Prostate gland (tissue), 2 donors: ENCODE measurements around the gene CLIP4. TPM values are rescaled to one million over a fixed set of nuclear protein-coding genes. Genes with fewer than 3 reads are reported as not detected.

ENCODE experiments used
- DNase-seq: peaks from one replicate; pipeline ENCODE4 v3.0.0-alpha.2; 2019; ENCODE audit warnings: low spot score
- H3K27ac ChIP-seq, 2 donors: fragments of 200-600 bp; sonication (generic); 2 replicates each; pipeline ENCODE4 v1.5.1; 2017 to 2019
- H3K27me3 ChIP-seq: fragments of 200-600 bp; sonication (generic); replicated peaks from 2 replicates; pipeline ENCODE4 v1.5.1; 2019; ENCODE audit not compliant: insufficient read depth
- H3K36me3 ChIP-seq, 2 donors: fragments of 200-600 bp; sonication (generic); 1 replicate in 1 of 2; 2 replicates in 1 of 2; pipeline versions ENCODE4 v1.5.1 to v1.8.1; 2017 to 2019
- H3K4me1 ChIP-seq: fragments of 200-600 bp; sonication (generic); replicated peaks from 2 replicates; pipeline ENCODE4 v1.5.1; 2019
- H3K4me3 ChIP-seq, 2 donors: fragments of 200-600 bp; sonication (generic); 2 replicates each; pipeline ENCODE4 v1.5.1; 2017 to 2019
- H3K9me3 ChIP-seq: fragments of 200-600 bp; sonication (generic); 2 replicates; pipeline ENCODE4 v1.5.1; 2017
- POLR2A ChIP-seq: fragments of 450-650 bp; IDR thresholded peaks from one replicate; pipeline ENCODE4 v1.6.1; 2016; ENCODE audit warnings: antibody characterized with exemption, mild to moderate bottlenecking
- POLR2AphosphoS5 ChIP-seq: sonication (generic); formaldehyde crosslinking; IDR thresholded peaks from one replicate; pipeline ENCODE4 v1.6.1; 2017; ENCODE audit warnings: antibody characterized with exemption
- WGBS: methylation state at CpG from one replicate; pipeline ENCODE4 v1.1.5; 2018; 5-methylcytosine and 5-hydroxymethylcytosine counted together
- intact Hi-C: fragments of 100-400 bp; cut with DNase I; formaldehyde crosslinking; loops from one replicate; pipeline ENCODE4 v1.14.2; 2022
- total RNA-seq, 2 donors: library from RNA; depleted of rRNA; stranded (reverse); fragments of >200 nt; gene quantifications; one replicate each; pipeline ENCODE4 v1.1.0, GENCODE V29; 2016
- TF ChIP-seq, protein P1 (sequence below), 4 experiments: fragments of 200-600 bp in 2 of 4; fragments of 450-650 bp in 2 of 4; sonication (generic) in 2 of 4; IDR thresholded peaks; 1 replicate in 3 of 4; 2 replicates in 1 of 4; pipeline ENCODE4 v1.5.1; 2016 to 2019; ENCODE audit warnings: antibody characterized with exemption in 4 of 4, mild to moderate bottlenecking in 2 of 4, moderate library complexity in 2 of 4

CLIP4 gene
- total RNA-seq, 2 donors from 2014 or later: 26.1 to 30.3 TPM

DNA sequence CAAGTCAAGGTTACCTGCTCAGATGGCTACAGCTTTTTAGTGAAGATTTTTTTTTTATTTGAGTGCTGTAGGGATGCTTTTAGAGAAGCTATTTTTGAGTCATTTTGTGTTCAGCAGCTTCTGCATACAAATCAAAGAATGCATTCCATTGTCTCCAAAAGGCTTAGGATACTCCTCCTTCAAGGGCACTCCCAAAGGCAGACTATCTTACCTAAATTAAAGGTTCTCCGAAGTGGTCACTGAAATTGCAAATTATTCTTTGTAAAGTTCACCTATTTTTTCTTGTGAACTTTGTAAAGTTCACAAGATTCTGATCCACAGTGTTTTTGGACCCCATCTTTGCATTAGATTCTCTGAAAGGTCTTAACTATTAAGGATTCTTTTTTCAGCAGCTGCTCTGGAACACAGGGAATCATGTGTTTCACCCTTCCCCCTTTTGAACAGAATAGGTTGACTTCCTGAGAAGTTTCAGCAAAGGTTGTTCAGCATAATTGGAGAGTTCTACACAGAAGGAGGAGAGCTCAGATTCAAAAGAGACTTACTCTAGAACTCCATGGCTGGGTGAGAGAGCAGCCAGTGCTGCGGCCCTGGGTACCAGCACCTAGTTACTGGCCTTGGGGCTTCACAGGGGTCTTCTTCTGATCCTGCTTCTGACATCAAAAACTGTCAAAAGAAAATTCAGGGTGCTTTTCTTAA lies 14.5 kb downstream of the CLIP4 start:
- no peaks in the 10 kb centered on the region for H3K27me3 ChIP-seq
- H3K4me1 ChIP-seq: no peaks in the 10 kb centered on the region
- DNase-seq: no peak
- 59% methylated on average over 2 of the region's 2 CpGs for WGBS
- no peaks in the 10 kb centered on the region for H3K36me3 ChIP-seq
- H3K27ac ChIP-seq: peak overlapping the region in 1 of 2 donors; percentile 35
- H3K4me3 ChIP-seq: no peak overlapping the region
- H3K9me3 ChIP-seq: no peaks in the 10 kb centered on the region
- TF ChIP-seq, protein P1, sequence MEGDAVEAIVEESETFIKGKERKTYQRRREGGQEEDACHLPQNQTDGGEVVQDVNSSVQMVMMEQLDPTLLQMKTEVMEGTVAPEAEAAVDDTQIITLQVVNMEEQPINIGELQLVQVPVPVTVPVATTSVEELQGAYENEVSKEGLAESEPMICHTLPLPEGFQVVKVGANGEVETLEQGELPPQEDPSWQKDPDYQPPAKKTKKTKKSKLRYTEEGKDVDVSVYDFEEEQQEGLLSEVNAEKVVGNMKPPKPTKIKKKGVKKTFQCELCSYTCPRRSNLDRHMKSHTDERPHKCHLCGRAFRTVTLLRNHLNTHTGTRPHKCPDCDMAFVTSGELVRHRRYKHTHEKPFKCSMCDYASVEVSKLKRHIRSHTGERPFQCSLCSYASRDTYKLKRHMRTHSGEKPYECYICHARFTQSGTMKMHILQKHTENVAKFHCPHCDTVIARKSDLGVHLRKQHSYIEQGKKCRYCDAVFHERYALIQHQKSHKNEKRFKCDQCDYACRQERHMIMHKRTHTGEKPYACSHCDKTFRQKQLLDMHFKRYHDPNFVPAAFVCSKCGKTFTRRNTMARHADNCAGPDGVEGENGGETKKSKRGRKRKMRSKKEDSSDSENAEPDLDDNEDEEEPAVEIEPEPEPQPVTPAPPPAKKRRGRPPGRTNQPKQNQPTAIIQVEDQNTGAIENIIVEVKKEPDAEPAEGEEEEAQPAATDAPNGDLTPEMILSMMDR (IDR thresholded peaks at IDR 0.05): no peak
- no peak for TF ChIP-seq POLR2AphosphoS5
- TF ChIP-seq POLR2A: no peak
- intact Hi-C loops: no loop called here

DNA sequence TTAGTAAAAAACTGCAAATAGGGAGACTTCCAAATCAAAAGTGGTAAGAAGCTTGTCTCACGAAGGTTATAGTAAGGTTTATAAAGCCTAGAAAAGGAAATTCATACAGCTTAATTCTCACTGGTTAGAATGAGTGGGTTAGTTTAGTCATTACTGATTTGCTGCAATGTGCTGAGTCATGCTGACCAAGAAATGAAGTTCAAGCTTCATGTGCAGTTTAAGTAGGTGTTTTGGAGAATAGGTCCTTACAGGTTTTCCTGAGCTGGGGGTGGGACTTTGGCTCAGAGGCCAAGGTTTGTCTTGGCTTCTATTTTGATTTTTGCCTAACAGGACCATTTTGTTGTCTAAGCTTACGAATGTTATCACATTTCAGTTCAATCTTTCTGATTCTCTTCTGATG lies 15.1 kb downstream of the CLIP4 start:
- H3K36me3 ChIP-seq: no peaks in the 10 kb centered on the region
- peak overlapping the region in 1 of 2 donors; percentile 35 for H3K27ac ChIP-seq
- H3K9me3 ChIP-seq: no peaks in the 10 kb centered on the region
- H3K27me3 ChIP-seq: no peaks in the 10 kb centered on the region
- intact Hi-C loops: no loop called here
- DNase-seq: no peak
- 48% methylated on average over 2 of the region's 2 CpGs for WGBS
- H3K4me1 ChIP-seq: no peaks in the 10 kb centered on the region
- no peak overlapping the region for H3K4me3 ChIP-seq
- TF ChIP-seq, protein P1 (IDR thresholded peaks at IDR 0.05): no peak
- no peak for TF ChIP-seq POLR2A
- no peak for TF ChIP-seq POLR2AphosphoS5

DNA sequence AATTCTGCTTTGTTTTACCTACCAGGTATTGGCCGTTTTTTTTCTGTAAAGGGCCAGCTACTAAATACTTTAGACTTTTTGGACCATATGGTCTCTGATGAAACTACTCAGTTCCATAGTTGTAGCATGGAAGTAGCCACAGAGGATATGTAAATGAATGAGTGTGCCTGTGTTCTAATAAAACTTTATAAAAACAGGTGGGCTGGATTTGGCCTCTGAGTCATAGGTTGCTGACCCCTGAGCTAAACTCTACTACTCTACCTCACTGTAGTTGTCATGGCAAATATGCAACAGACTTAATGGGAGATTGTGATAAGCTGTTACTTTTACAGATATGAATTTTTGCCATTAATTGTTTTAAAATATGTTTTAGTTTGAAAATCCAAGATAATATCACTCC lies 19.7 kb downstream of the CLIP4 start:
- no peaks in the 10 kb centered on the region for H3K4me1 ChIP-seq
- H3K36me3 ChIP-seq: no peaks in the 10 kb centered on the region
- H3K27me3 ChIP-seq: no peaks in the 10 kb centered on the region
- DNase-seq: no peak
- no peak for TF ChIP-seq POLR2AphosphoS5
- no peak for TF ChIP-seq POLR2A
- TF ChIP-seq, protein P1 (IDR thresholded peaks at IDR 0.05): no peak
- WGBS: 97% methylated on average over 1 of the region's 1 CpG
- intact Hi-C loops: no loop called here
- H3K9me3 ChIP-seq: no peaks in the 10 kb centered on the region
- no peak overlapping the region for H3K27ac ChIP-seq
- H3K4me3 ChIP-seq: no peak overlapping the region

DNA sequence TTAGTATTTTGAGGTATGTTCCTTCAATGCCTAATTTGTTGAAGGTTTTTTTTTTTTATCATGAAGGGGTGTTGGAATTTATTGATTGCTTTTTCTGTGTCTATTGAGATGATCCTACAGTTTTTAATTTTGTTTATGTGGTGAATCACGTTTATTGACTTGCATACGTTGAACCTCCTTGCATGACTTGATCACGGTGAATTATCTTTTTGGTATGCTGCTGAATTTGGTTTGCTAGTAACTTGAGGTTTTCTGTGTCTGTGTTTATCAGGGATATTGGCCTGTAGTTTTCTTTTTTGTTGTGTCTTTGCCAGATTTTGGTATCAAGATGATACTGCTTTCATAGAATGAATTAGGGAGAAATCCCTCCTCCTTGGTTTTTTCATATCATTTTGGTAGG lies 23.9 kb downstream of the CLIP4 start:
- WGBS: 97% methylated on average over 3 of the region's 3 CpGs
- TF ChIP-seq POLR2AphosphoS5 (no peak), POLR2A (no peak)
- TF ChIP-seq, protein P1 (IDR thresholded peaks at IDR 0.05): no peak

DNA sequence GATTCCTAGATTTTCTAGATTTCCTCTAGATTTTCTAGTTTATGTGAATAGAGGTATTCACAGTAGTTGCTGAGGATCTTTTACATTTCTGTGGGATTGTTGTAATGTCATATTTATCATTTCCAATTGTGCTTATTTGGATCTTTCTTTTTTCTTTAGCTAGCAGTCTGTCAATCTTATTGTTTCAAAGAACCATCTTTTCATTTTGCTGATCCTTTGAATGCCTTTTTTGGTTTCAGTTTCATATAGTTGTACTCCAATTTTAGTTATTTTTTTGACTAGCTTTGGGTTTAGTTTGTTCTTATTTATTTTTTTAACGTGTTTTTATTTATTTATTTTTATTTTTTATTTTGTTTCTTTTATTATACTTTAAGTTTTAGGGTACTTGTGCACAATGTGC lies 24.5 kb downstream of the CLIP4 start:
- Histone ChIP-seq H3K4me3 (no peak overlapping the region), H3K36me3 (no peaks in the 10 kb centered on the region), H3K4me1 (no peaks in the 10 kb centered on the region), H3K27ac (no peak overlapping the region), H3K27me3 (no peaks in the 10 kb centered on the region), H3K9me3 (no peaks in the 10 kb centered on the region)
- 61% methylated on average over 1 of the region's 1 CpG for WGBS
- DNase-seq: no peak
- TF ChIP-seq POLR2A (no peak), POLR2AphosphoS5 (no peak)
- TF ChIP-seq, protein P1 (IDR thresholded peaks at IDR 0.05): no peak
- intact Hi-C loops: no loop called here

More for the DNA sequence above, 23.9 kb downstream of the CLIP4 start:
- no peaks in the 10 kb centered on the region for H3K9me3 ChIP-seq
- no peaks in the 10 kb centered on the region for H3K27me3 ChIP-seq
- no peak for DNase-seq
- intact Hi-C loops: no loop called here
- H3K4me3 ChIP-seq: no peak overlapping the region
- no peak overlapping the region for H3K27ac ChIP-seq
- no peaks in the 10 kb centered on the region for H3K36me3 ChIP-seq
- no peaks in the 10 kb centered on the region for H3K4me1 ChIP-seq
